PC-9 (cell line): ENCODE data around the gene TMPRSS11A. TPM values are rescaled to one million over a fixed set of nuclear protein-coding genes. Genes with fewer than 3 reads are reported as not detected.
A peak's percentile ranks its signal among the peaks of the same experiment; 100 is the strongest.

Source experiments
- BruUV-seq: library from RNA; stranded (reverse); fragments of 400-500 nt; replicated peaks from 2 replicates; lab custom pipeline; 2021; lab: Mats Ljungman, UMichigan
- CTCF ChIA-PET: fragments of 300-600 bp; sonication (Branson Sonifier 250); formaldehyde crosslinking; loops from one replicate; lab custom pipeline; 2022; ENCODE audit warnings: antibody characterized with exemption; lab: Charles Lee
- POLR2A ChIA-PET: fragments of 300-600 bp; sonication (Branson Sonifier 250); formaldehyde crosslinking; loops from one replicate; lab custom pipeline; 2022; ENCODE audit warnings: antibody characterized with exemption; ENCODE audit not compliant: unreplicated experiment; lab: Charles Lee
- DNase-seq, 2 experiments: peaks; one replicate each; pipeline versions ENCODE4 v3.0.0 to v3.0.0-alpha.2; 2015 to 2022; ENCODE audit warnings: mixed read lengths in 1 of 2
- H2AFZ ChIP-seq: fragments of 200-600 bp; sonication (generic); 2 replicates; pipeline ENCODE4 v1.8.1; 2017; ENCODE audit warnings: antibody characterized with exemption
- H3F3A ChIP-seq: fragments of 200-600 bp; sonication (generic); 2 replicates; pipeline ENCODE4 v1.8.1; 2017; ENCODE audit warnings: antibody characterized with exemption, mild to moderate bottlenecking, low read depth; ENCODE audit not compliant: insufficient read depth
- H3K27ac ChIP-seq: fragments of 200-600 bp; sonication (generic); 2 replicates; pipeline ENCODE4 v1.6.1; 2016; ENCODE audit warnings: mixed run types
- H3K27me3 ChIP-seq: fragments of 200-600 bp; sonication (generic); 2 replicates; pipeline ENCODE4 v1.6.1; 2016; ENCODE audit warnings: low read depth, mixed run types; ENCODE audit not compliant: insufficient read depth
- H3K36me3 ChIP-seq: fragments of 200-600 bp; sonication (generic); 2 replicates; pipeline ENCODE4 v1.6.1; 2016; ENCODE audit warnings: low read depth, mixed run types
- H3K4me1 ChIP-seq: fragments of 200-600 bp; sonication (generic); replicated peaks from 2 replicates; pipeline ENCODE4 v1.6.1; 2016; ENCODE audit warnings: mixed run types; ENCODE audit not compliant: insufficient read depth
- H3K4me2 ChIP-seq: fragments of 200-600 bp; sonication (generic); 2 replicates; pipeline ENCODE4 v1.6.1; 2017; ENCODE audit warnings: mixed run types
- H3K4me3 ChIP-seq: fragments of 200-600 bp; sonication (generic); 2 replicates; pipeline ENCODE4 v1.6.1; 2016; ENCODE audit warnings: mixed run types
- H3K79me2 ChIP-seq: fragments of 200-600 bp; sonication (generic); 2 replicates; pipeline ENCODE4 v1.6.1; 2017; ENCODE audit warnings: low read depth, mixed run types
- H3K9me2 ChIP-seq: fragments of 200-600 bp; sonication (generic); 2 replicates; pipeline ENCODE4 v1.8.1; 2017; ENCODE audit warnings: mild to moderate bottlenecking; ENCODE audit not compliant: insufficient read depth
- H3K9me3 ChIP-seq: fragments of 200-600 bp; sonication (generic); 2 replicates; pipeline ENCODE4 v1.8.1; 2016; ENCODE audit warnings: low read depth; ENCODE audit not compliant: insufficient read depth
- H4K20me1 ChIP-seq: fragments of 200-600 bp; sonication (generic); 2 replicates; pipeline ENCODE4 v1.8.1; 2017; ENCODE audit not compliant: insufficient read depth
- EZH2 ChIP-seq: fragments of 200-600 bp; sonication (generic); IDR thresholded peaks from 2 replicates; pipeline ENCODE4 v1.8.0; 2017; ENCODE audit warnings: antibody characterized with exemption, low read depth
- intact Hi-C: fragments of 100-400 bp; cut with micrococcal nuclease; formaldehyde crosslinking; loops from one replicate; pipeline ENCODE4 v1.10.0; 2022; ENCODE audit not compliant: unreplicated experiment
- total RNA-seq: library from RNA; stranded (reverse); gene quantifications from 2 replicates; pipeline ENCODE4 v1.2.3, GENCODE V29; 2021
- TF ChIP-seq, protein P1 (sequence below): fragments of 200-600 bp; sonication (generic); conservative IDR thresholded peaks from 2 replicates; pipeline ENCODE4 v1.6.1; 2017; ENCODE audit warnings: mixed run types, antibody characterized with exemption, mild to moderate bottlenecking, moderate library complexity

Gene TMPRSS11A
- total RNA-seq, 1 experiment from 2014 or later, result not detected

DNA sequence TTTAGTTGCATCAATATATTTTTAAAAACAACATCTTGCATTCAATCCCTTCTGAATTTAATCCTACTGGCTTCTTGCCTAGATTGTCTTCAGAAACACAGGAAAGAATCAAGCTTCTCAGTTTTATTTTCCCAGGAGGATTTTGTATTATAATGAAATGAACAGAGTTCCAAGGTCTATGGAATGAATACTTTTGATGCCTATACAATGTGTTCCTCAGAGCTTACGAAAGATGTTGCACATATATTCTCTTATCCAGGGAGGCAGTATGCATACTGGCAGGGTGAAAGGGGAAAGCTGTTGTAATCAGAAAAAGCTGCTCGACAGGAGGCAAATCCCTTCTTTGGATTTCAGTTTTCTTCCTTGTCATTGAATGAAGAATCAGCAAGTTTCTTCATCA lies 88.3 kb downstream of the TMPRSS11A start:
- Histone ChIP-seq H3K27ac (no peak overlapping the region), H3K4me2 (no peak overlapping the region), H3K4me3 (no peak overlapping the region), H3K9me2 (no peaks in the 10 kb centered on the region), H3K9me3 (no peaks in the 10 kb centered on the region), H3K27me3 (no peaks in the 10 kb centered on the region), H4K20me1 (no peaks in the 10 kb centered on the region), H2AFZ (no peak overlapping the region), H3K79me2 (no peaks in the 10 kb centered on the region), H3K36me3 (no peaks in the 10 kb centered on the region), H3K4me1 (no peaks in the 10 kb centered on the region), H3F3A (no peaks in the 10 kb centered on the region)
- intact Hi-C loops, result no loop called here
- BruUV-seq, result no TSS peak
- no peak for DNase-seq
- CTCF ChIA-PET, result no interaction called here
- POLR2A ChIA-PET, result no interaction called here
- TF ChIP-seq EZH2, result no peak
- TF ChIP-seq, protein P1, sequence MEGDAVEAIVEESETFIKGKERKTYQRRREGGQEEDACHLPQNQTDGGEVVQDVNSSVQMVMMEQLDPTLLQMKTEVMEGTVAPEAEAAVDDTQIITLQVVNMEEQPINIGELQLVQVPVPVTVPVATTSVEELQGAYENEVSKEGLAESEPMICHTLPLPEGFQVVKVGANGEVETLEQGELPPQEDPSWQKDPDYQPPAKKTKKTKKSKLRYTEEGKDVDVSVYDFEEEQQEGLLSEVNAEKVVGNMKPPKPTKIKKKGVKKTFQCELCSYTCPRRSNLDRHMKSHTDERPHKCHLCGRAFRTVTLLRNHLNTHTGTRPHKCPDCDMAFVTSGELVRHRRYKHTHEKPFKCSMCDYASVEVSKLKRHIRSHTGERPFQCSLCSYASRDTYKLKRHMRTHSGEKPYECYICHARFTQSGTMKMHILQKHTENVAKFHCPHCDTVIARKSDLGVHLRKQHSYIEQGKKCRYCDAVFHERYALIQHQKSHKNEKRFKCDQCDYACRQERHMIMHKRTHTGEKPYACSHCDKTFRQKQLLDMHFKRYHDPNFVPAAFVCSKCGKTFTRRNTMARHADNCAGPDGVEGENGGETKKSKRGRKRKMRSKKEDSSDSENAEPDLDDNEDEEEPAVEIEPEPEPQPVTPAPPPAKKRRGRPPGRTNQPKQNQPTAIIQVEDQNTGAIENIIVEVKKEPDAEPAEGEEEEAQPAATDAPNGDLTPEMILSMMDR, result no peak

DNA sequence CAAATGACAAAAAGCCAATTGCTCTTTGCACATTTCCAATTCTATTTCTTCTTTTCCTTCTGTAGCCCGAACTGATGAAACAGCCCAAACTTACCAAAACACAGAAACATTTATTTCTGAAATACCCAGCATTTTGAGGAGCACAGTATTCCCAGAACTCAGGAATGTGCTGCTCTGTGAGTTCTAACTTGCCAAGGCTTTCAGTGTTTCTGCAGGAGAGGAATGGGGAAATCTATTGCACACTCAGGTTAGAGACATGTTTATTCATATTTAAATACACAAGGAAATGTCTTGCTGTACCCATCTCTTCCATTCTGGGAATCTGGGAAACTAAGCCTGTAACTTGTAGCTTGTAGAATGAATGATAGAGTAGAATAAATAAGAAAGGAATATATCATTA lies 90.2 kb downstream of the TMPRSS11A start:
- Histone ChIP-seq H3K9me2 (no peaks in the 10 kb centered on the region), H3K27ac (no peak overlapping the region), H3F3A (no peaks in the 10 kb centered on the region), H3K36me3 (no peaks in the 10 kb centered on the region), H3K27me3 (no peaks in the 10 kb centered on the region), H3K79me2 (no peaks in the 10 kb centered on the region), H3K4me3 (no peak overlapping the region), H3K4me1 (no peaks in the 10 kb centered on the region), H3K4me2 (no peak overlapping the region), H4K20me1 (no peaks in the 10 kb centered on the region), H3K9me3 (no peaks in the 10 kb centered on the region), H2AFZ (no peak overlapping the region)
- CTCF ChIA-PET, result no interaction called here
- intact Hi-C loops, result loop anchor here (2.0 kb wide), 1 partner anchor 302 kb away; no protein-coding TSS in a partner anchor
- no TSS peak for BruUV-seq
- POLR2A ChIA-PET, result no interaction called here
- DNase-seq, result no peak
- TF ChIP-seq, protein P1, result no peak
- TF ChIP-seq EZH2, result no peak

DNA sequence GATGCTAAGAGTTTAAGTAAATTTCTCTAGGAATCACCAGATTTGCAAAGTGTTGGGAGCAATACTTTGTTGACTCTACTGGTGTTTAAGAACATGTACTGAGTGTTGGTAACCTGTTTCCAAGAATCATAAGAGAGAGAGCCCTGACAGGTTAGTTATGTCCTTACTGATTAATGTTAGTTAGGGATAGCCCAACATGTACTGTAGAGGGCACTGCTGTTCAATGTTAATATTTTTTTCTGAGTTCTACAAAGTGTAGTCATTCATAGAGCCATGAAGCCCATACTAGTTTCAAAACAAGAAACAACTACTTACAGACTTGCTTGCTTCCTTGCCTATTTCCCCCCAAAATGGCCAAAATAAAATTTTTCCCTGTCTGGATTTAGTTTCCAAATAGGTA lies 91.4 kb downstream of the TMPRSS11A start:
- no peaks in the 10 kb centered on the region for H3K4me1 ChIP-seq
- POLR2A ChIA-PET, result no interaction called here
- TF ChIP-seq EZH2, result no peak
- TF ChIP-seq, protein P1, result peak; percentile 59
- no peak overlapping the region for H3K27ac ChIP-seq
- no peak overlapping the region for H2AFZ ChIP-seq
- H3K79me2 ChIP-seq, result no peaks in the 10 kb centered on the region
- BruUV-seq, result no TSS peak
- no peaks in the 10 kb centered on the region for H4K20me1 ChIP-seq
- DNase-seq, result no peak
- H3K4me2 ChIP-seq, result no peak overlapping the region
- no peaks in the 10 kb centered on the region for H3K9me3 ChIP-seq
- H3K27me3 ChIP-seq, result no peaks in the 10 kb centered on the region
- H3F3A ChIP-seq, result no peaks in the 10 kb centered on the region
- H3K9me2 ChIP-seq, result no peaks in the 10 kb centered on the region
- H3K36me3 ChIP-seq, result no peaks in the 10 kb centered on the region
- CTCF ChIA-PET, result no interaction called here
- no peak overlapping the region for H3K4me3 ChIP-seq
- intact Hi-C loops, result loop anchor here (1.0 to 2.0 kb wide), 2 partner anchors 38 to 303 kb away; no protein-coding TSS in a partner anchor
